ENCODE measurements around the gene WNT7A.

GRCh38 chr3:13883681-13884080, 3.8 kb upstream of the WNT7A start:
- TF ChIP-seq EZH2phosphoT487 (IDR thresholded peaks at IDR 0.05; ENCODE audit: borderline replicate concordance) (no peak), MAX (IDR thresholded peaks at IDR 0.05) (no peak), CTCF (IDR thresholded peaks at IDR 0.05 in 2 of 3, conservative IDR thresholded peaks at IDR 0.05 in 1 of 3; ENCODE audit: borderline replicate concordance in 1 of 3, insufficient read depth in 1 of 3, low read depth in 2 of 3, low read length in 2 of 3) (no peak), REST (IDR thresholded peaks at IDR 0.05; ENCODE audit: low read depth) (no peak)
